HK-2 (cell line): Measurements from ENCODE around the gene SUSD2.
"Not testable (repeated sequence)": the region's sequence is repeated elsewhere in the genome, so short reads cannot be mapped to it uniquely, and the experiment has no call there.

Experiments
- DNase-seq: peaks from one replicate; pipeline ENCODE4 v3.0.0-alpha.2; 2018; ENCODE audit not compliant: unreplicated experiment

The SUSD2 gene

GRCh38 chr22:24214467-24215285 is 33.4 kb downstream of the SUSD2 start:
- DNase-seq, result no peak

- no peak for DNase-seq
Observed at GRCh38 chr22:24216541-24217209, 35.4 kb downstream of the SUSD2 start.

GRCh38 chr22:24217384-24217783 is 36.1 kb downstream of the SUSD2 start:
- DNase-seq, result no peak

- DNase-seq, result no peak
Observed at GRCh38 chr22:24219750-24220149, 38.5 kb downstream of the SUSD2 start.

- DNase-seq, result no peak
Observed at GRCh38 chr22:24224468-24224867, 43.2 kb downstream of the SUSD2 start.

GRCh38 chr22:24225044-24225601 is 43.8 kb downstream of the SUSD2 start:
- no peak for DNase-seq

GRCh38 chr22:24225951-24226350 is 44.7 kb downstream of the SUSD2 start:
- DNase-seq, result no peak

- DNase-seq, result no peak
Observed at GRCh38 chr22:24230911-24231656, 49.8 kb downstream of the SUSD2 start.

- no peak for DNase-seq
Observed at GRCh38 chr22:24231706-24232105, 50.4 kb downstream of the SUSD2 start.

- no peak for DNase-seq
Observed at GRCh38 chr22:24232124-24232523, 50.8 kb downstream of the SUSD2 start.

- no peak for DNase-seq
Observed at GRCh38 chr22:24232725-24233124, 51.4 kb downstream of the SUSD2 start.

- DNase-seq, result no peak
Observed at GRCh38 chr22:24233235-24233634, 51.9 kb downstream of the SUSD2 start.

- no peak for DNase-seq
Observed at GRCh38 chr22:24233816-24234215, 52.5 kb downstream of the SUSD2 start.

- no peak for DNase-seq
Observed at GRCh38 chr22:24235315-24235714, 54.0 kb downstream of the SUSD2 start.

- DNase-seq, result no peak
Observed at GRCh38 chr22:24236656-24237055, 55.4 kb downstream of the SUSD2 start.

GRCh38 chr22:24238101-24238694 is 56.9 kb downstream of the SUSD2 start:
- not testable (repeated sequence) for DNase-seq
